Measurements from ENCODE around the gene REEP1.

DNA sequence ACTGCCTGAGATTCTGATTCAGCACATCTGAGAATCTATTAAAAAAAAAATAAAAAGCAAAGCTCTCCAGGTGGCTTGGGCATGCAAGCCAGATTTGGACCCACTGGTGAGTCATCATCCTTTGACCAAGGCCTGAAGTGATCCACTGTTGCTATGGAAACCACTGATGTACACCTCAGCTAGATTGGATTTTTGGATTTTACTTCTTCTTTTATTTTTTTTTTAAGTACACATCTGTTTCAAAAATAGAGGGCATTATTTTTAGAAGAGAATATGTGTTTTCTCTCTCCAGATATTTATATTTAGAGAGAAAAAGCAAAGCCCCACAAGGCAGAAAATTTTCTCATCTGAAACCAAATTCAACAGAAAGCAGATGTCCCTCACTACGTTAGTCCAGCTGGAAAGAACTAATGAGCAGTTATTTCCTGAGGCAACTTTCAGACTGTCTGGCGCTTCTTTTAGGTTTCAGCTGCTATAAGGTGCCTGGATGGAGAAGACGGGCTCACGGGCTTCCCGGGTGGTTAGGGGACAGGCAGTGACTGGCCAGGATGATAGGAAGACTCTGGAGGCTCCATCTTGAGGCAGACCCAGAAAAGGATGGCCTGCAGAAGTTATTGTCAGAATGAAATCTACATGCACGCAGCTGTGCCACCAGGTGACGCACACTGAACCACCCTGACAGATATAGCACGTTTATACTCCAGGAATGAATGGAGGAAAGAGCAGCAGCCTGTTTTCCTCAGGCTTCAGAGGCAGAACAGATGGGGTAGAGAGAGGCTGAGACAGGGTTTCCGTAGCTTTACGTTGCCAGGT lies 87.6 kb downstream of the REEP1 start:
- TF ChIP-seq, protein P1, sequence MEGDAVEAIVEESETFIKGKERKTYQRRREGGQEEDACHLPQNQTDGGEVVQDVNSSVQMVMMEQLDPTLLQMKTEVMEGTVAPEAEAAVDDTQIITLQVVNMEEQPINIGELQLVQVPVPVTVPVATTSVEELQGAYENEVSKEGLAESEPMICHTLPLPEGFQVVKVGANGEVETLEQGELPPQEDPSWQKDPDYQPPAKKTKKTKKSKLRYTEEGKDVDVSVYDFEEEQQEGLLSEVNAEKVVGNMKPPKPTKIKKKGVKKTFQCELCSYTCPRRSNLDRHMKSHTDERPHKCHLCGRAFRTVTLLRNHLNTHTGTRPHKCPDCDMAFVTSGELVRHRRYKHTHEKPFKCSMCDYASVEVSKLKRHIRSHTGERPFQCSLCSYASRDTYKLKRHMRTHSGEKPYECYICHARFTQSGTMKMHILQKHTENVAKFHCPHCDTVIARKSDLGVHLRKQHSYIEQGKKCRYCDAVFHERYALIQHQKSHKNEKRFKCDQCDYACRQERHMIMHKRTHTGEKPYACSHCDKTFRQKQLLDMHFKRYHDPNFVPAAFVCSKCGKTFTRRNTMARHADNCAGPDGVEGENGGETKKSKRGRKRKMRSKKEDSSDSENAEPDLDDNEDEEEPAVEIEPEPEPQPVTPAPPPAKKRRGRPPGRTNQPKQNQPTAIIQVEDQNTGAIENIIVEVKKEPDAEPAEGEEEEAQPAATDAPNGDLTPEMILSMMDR (IDR thresholded peaks at IDR 0.05 in 8 of 11, conservative IDR thresholded peaks at IDR 0.05 in 3 of 11), result no peak
- no peak for TF ChIP-seq POLR2A (IDR thresholded peaks at IDR 0.05)
